Esophagus squamous epithelium (tissue), 5 donors: ENCODE measurements around the gene SUN3. TPM values are rescaled to one million over a fixed set of nuclear protein-coding genes. Genes with fewer than 3 reads are reported as not detected.

Experiments used
- DNase-seq: peaks from one replicate; lab custom pipeline; 2025; lab: John Stamatoyannopoulos, UW
- H3K27ac ChIP-seq, 4 donors: fragments of 200-600 bp; sonication (generic); one replicate each; pipeline ENCODE4 v1.5.1; 2016 to 2019; ENCODE audit warnings: mild to moderate bottlenecking in 1 of 4
- H3K27me3 ChIP-seq, 4 donors: fragments of 200-600 bp; sonication (generic); 1 replicate in 3 of 4; 2 replicates in 1 of 4; pipeline versions ENCODE4 v1.5.1 to v1.6.0; 2017 to 2021; ENCODE audit warnings: antibody characterized with exemption in 1 of 4
- H3K36me3 ChIP-seq, 3 donors: fragments of 200-600 bp; sonication (generic); one replicate each; pipeline ENCODE4 v1.5.1; 2016 to 2019
- H3K4me1 ChIP-seq, 3 donors: fragments of 200-600 bp; sonication (generic); one replicate each; pipeline ENCODE4 v1.5.1; 2017 to 2019
- H3K4me3 ChIP-seq, 4 donors: fragments of 200-600 bp; sonication (generic); 1 replicate in 3 of 4; 2 replicates in 1 of 4; pipeline ENCODE4 v1.5.1; 2016 to 2019; ENCODE audit warnings: mild to moderate bottlenecking in 2 of 4, moderate library complexity in 1 of 4
- H3K9me3 ChIP-seq, 3 donors: fragments of 200-600 bp; sonication (generic); one replicate each; pipeline ENCODE4 v1.5.1; 2016 to 2019
- CTCF ChIP-seq, 6 experiments: fragments of 450-650 bp in 4 of 6; fragments of 200-600 bp in 2 of 6; sonication (generic) in 2 of 6; IDR thresholded peaks; one replicate each; pipeline ENCODE4 v1.5.1; 2016 to 2019; ENCODE audit warnings: antibody characterized with exemption in 6 of 6, mild to moderate bottlenecking in 4 of 6, moderate library complexity in 4 of 6
- POLR2A ChIP-seq, 4 donors: fragments of 450-650 bp; IDR thresholded peaks; one replicate each; pipeline ENCODE4 v1.6.1; 2017; ENCODE audit warnings: antibody characterized with exemption in 4 of 4, mild to moderate bottlenecking in 4 of 4, moderate library complexity in 3 of 4
- WGBS, 2 donors: methylation state at CpG; one replicate each; pipeline ENCODE4 v1.1.5; 2018; 5-methylcytosine and 5-hydroxymethylcytosine counted together
- intact Hi-C: fragments of 100-400 bp; cut with DNase I; formaldehyde crosslinking; loops from one replicate; pipeline ENCODE4 v1.15.0; 2022
- total RNA-seq, 4 donors: library from RNA; depleted of rRNA; stranded (reverse); fragments of >200 nt; gene quantifications; one replicate each; pipeline ENCODE4 v1.1.0, GENCODE V29; 2016
- donor health status: DM: yes; HTN: yes; CAD: no.

Gene SUN3
- total RNA-seq, 4 donors from 2014 or later = not detected

DNA sequence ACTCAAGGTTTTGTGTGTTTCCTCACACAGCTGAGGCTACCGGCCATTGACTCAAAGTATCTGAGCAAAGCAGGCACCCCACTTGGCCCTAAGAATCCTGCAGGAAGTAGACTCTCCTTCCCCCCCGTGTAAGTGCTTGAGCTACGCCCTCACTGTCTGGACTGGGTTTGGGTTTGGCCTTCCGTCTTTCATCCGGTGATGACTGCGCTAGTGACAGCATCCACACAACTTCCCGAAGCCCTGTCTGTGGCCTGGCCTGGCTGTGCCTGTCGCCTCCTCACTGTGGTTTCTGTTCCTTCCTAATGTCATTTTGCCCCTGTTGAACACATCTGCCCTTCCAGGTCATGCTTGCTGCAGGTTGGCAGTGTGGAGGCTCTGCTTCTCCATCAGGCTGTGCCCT lies 20.9 kb upstream of the SUN3 start:
- peak overlapping the region in 2 of 4 donors; percentile 17 to 25 for H3K27ac ChIP-seq
- intact Hi-C loops = no loop called here
- H3K4me1 ChIP-seq = no peaks in the 10 kb centered on the region
- H3K9me3 ChIP-seq = no peaks in the 10 kb centered on the region
- H3K36me3 ChIP-seq = no peaks in the 10 kb centered on the region
- no peak overlapping the region for H3K4me3 ChIP-seq
- DNase-seq = no peak
- H3K27me3 ChIP-seq = no peaks in the 10 kb centered on the region
- 68 to 80% methylated on average over 8 of the region's 8 CpGs for WGBS, 2 donors
- TF ChIP-seq CTCF (IDR thresholded peaks at IDR 0.05) (no peak), POLR2A (IDR thresholded peaks at IDR 0.05) (no peak)

GRCh38 chr7:48048113-48048512 lies 19.2 kb upstream of the SUN3 start:
- no peak for DNase-seq
- intact Hi-C loops = no loop called here
- no peak overlapping the region for H3K27ac ChIP-seq
- no peaks in the 10 kb centered on the region for H3K9me3 ChIP-seq
- H3K4me3 ChIP-seq = no peak overlapping the region
- WGBS, 2 donors = 64 to 78% methylated on average over 8 of the region's 8 CpGs
- TF ChIP-seq CTCF (IDR thresholded peaks at IDR 0.05) = no peak
- TF ChIP-seq POLR2A (IDR thresholded peaks at IDR 0.05) = no peak
- H3K36me3 ChIP-seq = no peaks in the 10 kb centered on the region
- H3K27me3 ChIP-seq = no peaks in the 10 kb centered on the region
- H3K4me1 ChIP-seq = no peaks in the 10 kb centered on the region

DNA sequence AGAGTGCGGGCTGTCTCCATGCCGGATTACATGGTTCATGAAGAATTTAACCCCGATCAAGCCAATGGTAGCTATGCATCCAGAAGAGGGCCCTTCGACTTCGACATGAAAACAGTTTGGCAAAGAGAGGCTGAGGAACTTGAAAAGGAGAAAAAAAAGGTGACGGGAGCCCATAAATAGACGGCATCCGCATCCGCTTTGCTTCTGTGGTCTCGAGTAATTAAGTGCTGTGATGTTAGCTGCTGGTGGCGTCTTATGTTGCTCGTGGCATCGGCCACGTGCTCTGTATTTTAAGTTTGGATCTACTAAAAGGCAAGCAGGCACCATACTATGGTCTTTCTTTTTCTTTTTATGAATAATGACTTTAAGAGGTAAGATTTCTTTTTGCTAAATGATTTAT lies 17.6 kb upstream of the SUN3 start:
- intact Hi-C loops = no loop called here
- Histone ChIP-seq H3K27ac (no peak overlapping the region), H3K27me3 (no peaks in the 10 kb centered on the region), H3K9me3 (no peaks in the 10 kb centered on the region), H3K36me3 (no peaks in the 10 kb centered on the region), H3K4me3 (no peak overlapping the region), H3K4me1 (no peaks in the 10 kb centered on the region)
- WGBS, 2 donors = 64 to 72% methylated on average over 14 of the region's 14 CpGs
- TF ChIP-seq CTCF (IDR thresholded peaks at IDR 0.05) (no peak), POLR2A (IDR thresholded peaks at IDR 0.05) (no peak)
- DNase-seq = no peak

- Histone ChIP-seq H3K36me3 (no peaks in the 10 kb centered on the region), H3K9me3 (no peaks in the 10 kb centered on the region), H3K27ac (no peak overlapping the region), H3K27me3 (no peaks in the 10 kb centered on the region), H3K4me1 (no peaks in the 10 kb centered on the region), H3K4me3 (no peak overlapping the region)
- WGBS, 2 donors = 58 to 64% methylated on average over 7 to 8 of the region's 9 CpGs
- no peak for DNase-seq
- intact Hi-C loops = no loop called here
- TF ChIP-seq POLR2A (IDR thresholded peaks at IDR 0.05) (no peak), CTCF (IDR thresholded peaks at IDR 0.05) (no peak)
These were observed 16.4 kb upstream of the SUN3 start for GRCh38 chr7:48045195-48045765.

DNA sequence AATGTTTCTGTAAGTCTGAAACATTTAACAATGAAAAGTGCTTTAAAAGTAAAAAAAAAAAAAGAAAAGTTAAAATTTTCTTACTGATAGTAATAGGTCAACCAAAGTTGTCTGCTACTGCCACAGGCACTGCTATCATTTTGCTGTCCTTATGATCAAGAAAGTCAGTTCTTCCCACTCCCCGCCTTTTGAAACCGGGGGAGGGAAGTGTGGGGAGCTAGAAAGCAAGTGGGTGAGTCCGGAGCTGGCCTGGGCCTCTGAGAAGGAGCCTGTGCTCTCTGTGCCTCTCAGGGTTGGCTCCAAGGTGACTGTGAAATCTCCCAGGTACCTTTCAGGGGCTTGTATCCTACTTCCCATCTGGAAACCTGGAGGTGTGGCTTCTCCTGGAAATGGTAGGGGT lies 13.7 kb upstream of the SUN3 start:
- H3K4me1 ChIP-seq = no peaks in the 10 kb centered on the region
- no peak overlapping the region for H3K27ac ChIP-seq
- no peak for DNase-seq
- no peaks in the 10 kb centered on the region for H3K36me3 ChIP-seq
- TF ChIP-seq CTCF (IDR thresholded peaks at IDR 0.05) (no peak), POLR2A (IDR thresholded peaks at IDR 0.05) (no peak)
- intact Hi-C loops = no loop called here
- H3K4me3 ChIP-seq = no peak overlapping the region
- no peaks in the 10 kb centered on the region for H3K27me3 ChIP-seq
- no peaks in the 10 kb centered on the region for H3K9me3 ChIP-seq
- 57 to 63% methylated on average over 3 of the region's 3 CpGs for WGBS, 2 donors
